Fibroblast of skin of abdomen (primary cell): Measurements from ENCODE around the gene JAML. TPM values are rescaled to one million over a fixed set of nuclear protein-coding genes. Genes with fewer than 3 reads are reported as not detected.
A peak's percentile ranks its signal among the peaks of the same experiment; 100 is the strongest.

Source experiments
- DNase-seq: peaks from one replicate; pipeline ENCODE4 v3.0.0-alpha.2; 2013
- polyA plus RNA-seq, 2 experiments: library from polyadenylated mRNA; unstranded; fragments of 120-200 nt; gene quantifications; one replicate each; pipeline ENCODE4 v1.2.1, GENCODE V29; 2013; ENCODE audit not compliant: insufficient read length in 2 of 2

Gene JAML, protein sequence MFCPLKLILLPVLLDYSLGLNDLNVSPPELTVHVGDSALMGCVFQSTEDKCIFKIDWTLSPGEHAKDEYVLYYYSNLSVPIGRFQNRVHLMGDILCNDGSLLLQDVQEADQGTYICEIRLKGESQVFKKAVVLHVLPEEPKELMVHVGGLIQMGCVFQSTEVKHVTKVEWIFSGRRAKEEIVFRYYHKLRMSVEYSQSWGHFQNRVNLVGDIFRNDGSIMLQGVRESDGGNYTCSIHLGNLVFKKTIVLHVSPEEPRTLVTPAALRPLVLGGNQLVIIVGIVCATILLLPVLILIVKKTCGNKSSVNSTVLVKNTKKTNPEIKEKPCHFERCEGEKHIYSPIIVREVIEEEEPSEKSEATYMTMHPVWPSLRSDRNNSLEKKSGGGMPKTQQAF
- not detected for polyA plus RNA-seq (2013, experiment 1 of 2; ENCODE audit: insufficient read length)
- polyA plus RNA-seq (2013, experiment 2 of 2; ENCODE audit: insufficient read length): not detected

DNA sequence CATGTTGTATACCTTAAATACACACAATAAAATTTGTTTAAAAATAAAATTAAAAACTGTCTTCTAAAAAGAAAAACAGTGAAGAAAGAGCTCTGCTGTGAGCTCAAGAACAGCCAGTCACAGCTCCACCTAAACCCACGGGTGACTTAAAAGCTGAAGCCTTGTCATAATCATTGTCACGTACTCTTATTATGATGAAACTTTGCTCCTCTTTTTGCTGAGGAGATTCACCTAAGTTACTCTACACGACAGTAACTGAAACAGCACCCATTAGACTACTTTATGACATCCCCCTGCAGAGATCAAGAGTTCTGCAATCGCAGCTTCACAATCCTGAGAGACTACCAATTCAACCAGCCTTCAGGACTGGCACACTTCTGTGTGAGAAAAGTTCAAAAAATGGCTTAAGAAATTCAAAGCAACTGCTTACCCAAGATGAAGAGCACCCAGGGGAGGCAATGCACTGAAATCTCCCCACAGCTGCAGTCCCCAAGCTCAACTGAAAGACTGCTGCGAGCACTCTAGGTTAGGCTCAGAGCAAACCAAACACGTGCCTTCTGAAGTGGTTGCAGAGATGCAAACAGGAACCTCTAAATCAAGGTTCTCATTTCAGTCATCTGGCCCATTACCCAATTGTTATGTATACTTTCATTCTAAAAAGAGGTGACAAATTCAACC, at the start of gene JAML:
JAML (minus strand) TSS at position 501 of the 678 bp plus-strand sequence. CDS start 10,145 bp downstream, outside the sequence.
- no peak for DNase-seq

DNA sequence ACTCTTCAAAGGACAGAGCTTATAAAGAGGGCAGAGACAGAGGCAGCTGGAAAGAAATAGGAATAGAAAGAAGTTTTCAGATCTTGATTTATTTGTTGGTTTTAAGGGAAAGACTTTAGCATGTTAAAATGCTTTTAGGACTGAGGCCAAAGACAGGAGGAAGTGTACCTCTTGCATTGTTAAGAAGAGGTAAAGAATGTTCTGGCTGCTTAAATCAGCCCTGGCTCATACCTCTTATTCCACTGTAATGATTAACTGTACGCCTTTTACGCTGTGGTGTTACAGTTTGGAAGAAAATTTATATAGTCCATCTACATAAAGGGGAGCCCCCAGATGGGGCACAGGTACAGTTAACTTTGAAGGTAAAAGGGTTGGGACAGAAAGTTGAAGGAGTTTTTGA, 49.4 kb upstream of the JAML start:
- DNase-seq: no peak

DNA sequence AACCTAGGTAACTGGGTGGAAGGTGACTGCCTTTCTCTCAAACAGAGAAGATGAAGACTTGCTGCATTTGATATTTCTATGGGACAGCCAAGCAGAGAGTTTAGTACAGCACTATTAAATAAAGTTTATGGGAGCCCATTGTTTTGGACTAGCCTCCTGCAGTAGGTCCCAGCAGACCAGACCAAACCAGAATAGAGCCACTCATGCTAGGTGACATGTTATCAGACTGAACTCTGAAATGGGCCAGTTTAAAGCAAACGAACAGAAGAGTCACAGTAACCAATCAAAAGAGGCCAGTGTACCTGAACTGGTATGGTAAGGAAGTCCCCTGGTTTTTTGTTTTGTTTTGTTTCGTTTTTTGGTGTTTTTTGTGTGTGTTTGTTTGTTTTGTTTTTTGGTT, 47.2 kb upstream of the JAML start:
- DNase-seq: no peak

DNA sequence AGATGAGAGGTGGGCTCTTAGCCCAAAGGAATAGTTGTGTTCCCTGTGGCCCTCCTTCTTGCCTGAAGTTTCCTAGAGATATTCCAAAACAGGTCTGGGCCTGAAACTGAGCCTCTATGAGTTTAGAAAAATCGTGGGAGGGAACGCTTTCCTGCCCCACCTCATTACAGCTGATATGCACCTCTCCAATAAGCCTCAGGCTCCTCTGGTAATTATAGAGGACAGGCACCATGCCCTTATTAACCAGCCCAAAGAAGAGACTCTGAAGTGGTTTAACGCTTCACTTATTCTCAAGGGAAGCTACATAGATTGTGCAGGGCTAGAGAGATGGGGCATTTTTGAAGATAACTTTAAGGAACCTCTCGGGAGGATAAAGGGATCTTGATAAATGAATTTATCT, 42.7 kb upstream of the JAML start:
- DNase-seq: no peak

DNA sequence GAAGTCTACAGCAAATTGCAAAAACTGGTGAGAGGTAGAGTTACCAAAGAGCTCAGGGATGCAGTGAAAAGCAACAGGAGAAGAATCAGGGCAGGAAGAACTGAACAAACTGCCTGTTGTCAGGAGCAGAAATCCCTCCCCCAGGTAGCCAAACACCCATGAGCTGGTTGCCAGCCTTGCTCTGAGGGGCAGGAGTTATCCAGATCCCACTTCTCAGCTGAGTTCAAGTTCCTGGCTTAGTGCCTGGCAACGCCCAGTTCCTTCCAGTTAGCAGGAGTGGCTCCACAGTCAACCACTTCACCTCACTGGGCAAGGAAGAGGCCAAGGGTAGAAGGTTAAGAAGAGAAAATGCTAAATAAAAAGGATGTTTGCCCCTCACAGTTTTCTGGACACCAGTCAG, 41.1 kb upstream of the JAML start:
- no peak for DNase-seq

DNA sequence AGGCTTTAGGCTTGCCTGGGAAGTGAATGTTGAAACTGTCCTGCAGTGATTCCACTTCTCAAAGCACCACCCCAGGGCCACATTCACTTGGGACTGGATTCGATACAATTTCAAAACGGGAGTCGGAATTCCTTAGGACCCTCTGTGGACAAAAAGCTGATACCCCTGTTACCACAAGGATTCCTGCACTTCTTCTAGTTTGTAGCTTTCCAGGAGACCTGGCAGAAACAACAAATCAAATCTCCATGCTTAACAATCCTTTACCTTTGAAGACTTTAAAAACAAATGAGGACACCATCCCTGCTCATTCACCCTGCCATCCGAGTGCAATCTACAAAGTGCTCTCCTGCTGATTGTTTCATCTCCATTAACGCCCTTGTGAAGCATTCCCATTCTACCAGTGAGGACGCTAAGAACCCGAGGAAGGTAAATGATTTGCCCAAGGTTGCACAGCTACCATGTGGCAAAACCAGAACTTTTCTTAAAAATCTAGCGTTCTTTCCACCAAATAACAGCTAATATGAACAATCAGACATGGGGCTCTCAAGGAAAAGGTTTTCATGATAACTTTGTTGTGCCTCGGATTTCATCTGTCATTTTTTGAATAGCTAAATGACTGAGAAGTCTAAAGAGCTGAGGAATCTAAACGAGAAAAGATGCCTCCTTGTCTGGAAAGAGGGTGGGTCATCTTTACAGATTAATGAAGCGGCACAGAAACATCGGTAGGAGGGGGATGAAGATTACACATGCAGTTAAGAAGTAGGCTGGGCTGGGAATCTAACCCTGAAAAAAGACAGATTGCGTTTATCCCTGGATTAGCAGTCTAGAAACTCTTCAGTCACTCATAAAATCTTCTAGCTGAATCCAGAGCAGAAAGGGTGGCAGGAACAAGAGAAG, 40.0 kb upstream of the JAML start:
- no peak for DNase-seq

DNA sequence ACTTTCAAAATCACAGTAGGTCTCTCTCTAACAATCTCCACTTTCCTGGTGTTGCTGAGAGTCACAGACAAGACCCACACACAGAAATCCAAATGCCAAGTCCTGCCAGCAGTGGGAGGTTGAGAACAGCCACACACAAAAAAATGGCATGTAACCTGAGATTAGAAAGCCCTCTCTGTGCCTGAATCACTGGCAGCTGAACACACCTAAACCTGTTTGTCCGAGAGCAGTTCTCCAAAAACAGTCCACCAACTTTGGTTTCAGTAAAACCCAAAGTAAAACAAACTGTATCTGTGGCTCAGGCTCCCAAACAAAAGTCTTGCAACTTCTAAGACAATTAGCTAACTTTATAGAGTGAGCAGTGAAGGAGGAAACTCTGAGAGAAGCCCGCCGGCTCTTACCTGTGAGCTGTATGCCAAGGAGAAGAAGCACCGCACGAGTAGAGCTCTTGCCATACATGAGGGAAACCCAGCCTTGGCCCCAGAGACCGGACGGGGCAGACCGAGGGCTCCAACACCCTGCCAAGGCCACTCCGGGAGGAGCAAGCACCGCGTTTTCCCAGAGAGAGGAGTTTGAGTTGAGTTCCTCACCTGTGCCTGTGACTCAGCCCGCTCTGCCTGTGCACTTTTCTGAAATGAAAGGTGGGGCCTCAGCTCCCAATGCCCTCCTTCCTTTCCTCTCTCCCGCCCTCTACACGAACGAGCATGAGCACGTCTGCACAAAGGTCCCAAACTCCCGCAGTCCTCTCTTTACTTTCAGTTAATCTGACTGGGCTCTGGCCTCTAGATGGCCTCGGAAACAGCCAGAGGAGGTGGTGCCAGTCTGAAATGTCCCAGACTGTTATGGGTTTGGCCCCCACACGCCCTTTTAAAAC, 39.1 kb upstream of the JAML start, which contains the start of gene MPZL2:
MPZL2 (minus strand) TSS at position 603 of the 874 bp plus-strand sequence; CDS start at position 459, 144 bp downstream.
- no peak for DNase-seq

DNA sequence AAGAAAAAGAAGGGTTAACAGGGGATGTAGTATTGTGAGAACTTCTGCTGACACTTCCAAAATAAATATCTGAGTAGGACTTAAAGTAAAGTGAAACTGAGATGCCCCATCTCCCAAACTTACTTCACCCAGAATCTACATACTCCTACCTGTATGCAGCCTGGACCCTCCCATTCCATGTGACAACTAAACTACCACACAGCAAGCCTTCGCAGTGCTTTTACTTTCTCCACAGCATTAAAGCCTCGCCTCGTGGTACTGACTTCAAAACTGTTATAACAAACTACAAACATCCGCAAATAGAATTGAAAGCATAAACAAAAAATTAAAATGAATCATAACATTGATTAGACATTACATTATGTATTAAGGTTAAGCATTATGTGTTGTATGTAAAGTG, 38.3 kb upstream of the JAML start:
- no peak for DNase-seq

DNA sequence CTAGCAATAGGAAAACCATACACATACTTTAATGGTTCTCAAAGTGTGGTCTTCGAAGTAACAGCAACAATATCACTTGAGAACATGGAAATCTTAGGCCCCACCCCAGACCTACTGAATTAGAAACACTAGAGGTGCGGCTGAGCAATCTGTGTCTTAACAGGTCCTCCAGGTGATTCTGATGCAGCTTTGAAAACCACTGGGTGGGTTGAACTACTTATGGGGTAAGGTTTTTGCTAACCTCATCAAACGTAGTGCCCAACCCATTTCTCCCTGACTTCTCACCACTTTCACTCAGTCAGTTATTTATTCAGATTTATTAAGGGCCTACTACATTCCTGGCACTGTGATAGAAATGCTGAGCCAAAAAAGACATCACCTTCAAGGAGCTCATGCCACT, 35.5 kb upstream of the JAML start:
- DNase-seq: no peak

DNA sequence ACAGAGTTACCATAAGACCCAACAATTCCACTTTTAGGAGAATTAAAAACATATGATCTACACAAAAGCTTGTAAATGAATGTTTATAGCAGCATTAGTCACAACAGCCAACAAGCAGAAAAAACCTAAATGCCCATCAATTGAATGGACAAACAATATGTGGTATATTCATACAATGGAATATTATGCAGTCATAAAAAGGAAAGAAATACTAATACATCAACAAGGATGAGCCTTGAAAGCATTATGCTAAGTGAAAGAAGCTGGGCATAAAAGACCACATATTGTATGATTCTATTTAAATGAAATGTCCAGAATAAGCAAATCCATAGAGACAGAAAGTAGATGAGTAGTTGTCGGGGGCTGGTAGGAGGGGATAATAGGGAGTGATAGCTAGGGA, 34.3 kb upstream of the JAML start:
- no peak for DNase-seq

DNA sequence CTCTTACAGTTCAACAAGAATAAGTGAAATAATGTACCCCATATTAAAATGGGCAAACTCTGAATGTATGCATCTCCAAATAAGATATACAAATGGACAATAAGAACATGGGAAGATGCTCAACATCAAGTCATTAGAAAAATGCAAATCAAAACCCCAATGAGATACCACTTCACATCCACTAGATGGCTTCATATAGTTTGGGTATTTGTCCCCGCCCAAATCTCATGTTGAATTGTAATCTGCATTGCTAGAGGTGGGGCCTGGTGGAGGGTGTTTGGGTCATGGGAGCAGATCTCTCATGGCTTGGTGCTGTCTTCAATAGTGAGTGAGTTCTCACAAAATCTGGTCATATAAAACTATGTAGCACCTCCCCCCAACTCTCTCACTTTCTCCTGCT, 33.6 kb upstream of the JAML start:
- DNase-seq: no peak

DNA sequence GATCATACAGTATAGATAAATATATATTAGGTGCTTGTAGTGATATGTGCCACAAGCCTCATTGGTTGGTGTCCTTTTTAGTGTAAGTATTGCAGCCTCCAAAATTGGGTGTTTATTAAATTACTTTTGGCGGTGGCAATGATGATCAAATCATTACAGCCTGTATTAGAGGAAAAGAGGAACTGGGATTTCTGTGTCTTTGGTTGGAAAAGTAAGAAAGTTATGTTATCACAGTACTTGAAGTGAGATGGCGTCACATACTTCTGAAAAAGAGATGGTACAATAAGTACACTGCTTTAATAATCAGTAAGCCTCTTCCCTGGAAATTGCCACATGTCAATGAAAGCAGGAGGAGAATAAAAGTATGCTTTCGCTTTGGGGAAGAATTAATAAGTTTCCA, 27.9 kb upstream of the JAML start:
- DNase-seq: no peak

DNA sequence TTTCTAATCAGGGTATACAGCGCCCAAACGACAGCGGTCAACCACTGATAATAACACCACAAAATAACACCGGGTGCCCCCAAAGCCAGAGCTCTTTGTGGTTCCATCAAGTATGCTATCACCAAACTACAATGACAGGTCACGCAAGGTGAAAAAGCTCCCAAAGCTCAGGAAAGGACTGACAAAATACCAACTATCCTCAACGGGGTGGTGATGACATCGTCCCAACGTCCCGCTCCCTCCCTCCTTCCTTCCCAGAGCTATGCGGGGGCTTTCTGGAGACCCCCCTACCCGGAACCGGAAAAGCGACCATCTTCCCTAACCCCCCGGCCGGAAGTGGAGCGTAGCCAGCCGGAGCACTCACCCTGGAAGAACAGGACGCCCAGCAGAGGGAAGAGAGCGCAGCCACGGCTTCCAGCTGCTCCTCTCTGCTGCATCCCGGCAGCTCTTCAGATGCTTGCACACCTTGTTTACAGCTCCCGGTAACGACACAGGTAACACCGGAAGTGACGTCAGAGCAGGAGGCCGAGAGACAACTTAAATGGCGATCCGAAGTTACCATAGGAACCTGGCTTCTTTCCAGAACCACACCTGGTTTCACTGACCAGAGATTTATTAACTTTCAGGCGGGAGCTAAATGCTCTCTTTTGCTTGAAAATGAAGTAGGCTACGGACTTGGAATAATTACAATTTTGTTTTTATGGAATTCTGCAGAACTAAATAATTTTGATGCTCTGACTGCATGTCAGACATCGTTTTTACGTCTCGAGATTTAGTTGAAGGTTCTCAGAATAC, 27.2 kb upstream of the JAML start, which contains the start of gene MPZL3:
MPZL3 (minus strand) TSS at position 508 of the 795 bp plus-strand sequence; CDS start at position 437, 71 bp downstream.
- peak; percentile 70 for DNase-seq

DNA sequence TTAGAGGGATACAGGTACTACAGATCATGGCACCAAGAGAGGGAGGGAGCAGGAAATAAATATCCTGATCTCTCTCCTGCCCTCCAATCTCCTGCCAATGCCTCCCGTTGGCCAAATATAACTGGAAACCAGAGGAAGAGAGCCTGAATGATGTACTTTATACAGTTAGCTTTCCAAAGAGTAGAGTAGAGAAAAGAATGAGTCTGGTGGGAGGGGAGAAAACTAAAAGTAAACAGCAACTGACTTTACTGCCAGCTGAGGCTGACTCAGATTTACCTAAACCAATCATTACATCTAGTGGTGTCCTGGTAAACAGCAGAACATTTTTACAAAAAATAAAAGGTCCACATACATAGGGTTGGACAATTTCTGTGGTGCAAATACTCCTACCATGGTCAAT, 22.2 kb upstream of the JAML start:
- DNase-seq: no peak

DNA sequence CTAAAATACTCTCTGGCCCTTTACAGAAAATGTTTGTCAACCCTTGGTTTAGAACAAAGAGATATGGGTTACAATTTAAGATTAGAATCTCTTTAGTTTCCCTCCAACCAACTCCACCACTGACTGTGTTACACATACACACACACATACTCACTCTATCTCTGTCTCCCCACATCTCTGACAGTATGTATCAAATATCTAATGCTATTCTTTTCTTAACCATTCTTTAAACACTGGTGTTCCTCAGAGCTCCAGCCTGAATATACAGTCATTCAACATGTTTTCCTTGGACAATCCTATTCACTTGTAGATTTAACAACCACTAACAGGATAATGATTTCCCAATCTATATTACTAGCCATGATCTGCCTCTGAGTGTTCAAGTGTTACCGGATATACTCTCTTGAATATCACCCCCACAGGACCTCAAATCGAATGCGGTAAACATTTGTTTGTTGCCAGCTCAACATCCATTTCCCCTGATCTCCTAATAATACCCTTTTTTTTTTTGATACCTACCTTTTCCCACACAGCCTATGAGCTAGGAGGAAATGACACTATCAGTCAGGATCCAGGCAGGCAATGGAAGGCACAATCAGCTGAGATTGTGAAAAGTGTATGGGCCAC, 21.2 kb upstream of the JAML start:
- DNase-seq: no peak

DNA sequence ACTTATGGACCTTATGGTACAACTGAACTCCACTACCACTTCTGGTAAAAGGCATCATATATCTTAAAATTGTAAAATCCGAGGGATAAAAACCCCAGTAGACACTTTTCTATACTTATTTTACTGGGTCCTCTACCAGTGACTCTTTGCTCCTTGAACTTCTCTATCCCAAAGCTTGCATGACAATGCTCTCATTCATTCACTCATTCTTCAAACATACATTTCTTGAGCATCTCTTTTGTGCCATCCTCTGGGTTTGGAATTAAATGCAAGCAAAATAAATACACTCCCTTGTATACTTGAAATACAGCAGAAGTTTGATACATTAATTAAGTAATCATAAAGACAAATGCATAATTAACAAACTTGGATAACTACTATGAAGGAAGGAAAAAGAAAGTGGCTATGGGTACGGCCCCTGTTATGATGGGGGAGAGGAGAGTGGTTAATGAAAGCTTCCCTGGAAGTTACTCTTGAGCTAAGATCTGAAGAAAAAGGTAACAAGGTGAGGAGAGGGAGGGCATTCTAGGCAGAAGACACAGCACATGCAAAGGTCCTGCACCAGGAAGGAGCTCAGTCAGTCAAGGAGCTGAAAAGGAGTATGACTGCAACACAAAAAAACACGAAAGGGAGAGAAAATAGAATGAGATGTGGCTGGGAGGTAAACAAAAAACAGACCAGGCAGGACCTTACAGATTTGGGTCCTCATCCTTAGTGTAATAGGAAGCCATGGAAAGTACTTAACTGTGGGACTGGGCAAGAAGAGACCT, 19.4 kb upstream of the JAML start:
- DNase-seq: no peak

DNA sequence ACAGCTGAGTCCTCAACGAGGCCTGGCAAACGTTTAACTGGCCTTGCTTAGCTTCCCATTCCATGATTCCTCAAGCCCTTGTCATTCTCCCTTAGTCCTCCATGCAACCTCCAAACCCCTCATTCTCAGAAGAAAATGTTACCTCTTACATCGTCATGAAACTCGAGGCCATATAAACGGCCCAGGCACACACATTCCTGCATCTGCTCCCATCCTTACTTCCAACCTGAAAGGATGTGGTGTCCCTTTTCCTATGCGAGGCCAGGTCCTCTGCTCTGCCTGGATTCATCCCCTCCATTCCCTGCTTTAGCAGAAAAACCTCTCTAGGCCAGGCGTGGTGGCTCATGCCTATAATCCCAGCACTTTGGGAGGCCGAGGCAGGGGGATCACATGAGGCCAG, 18.4 kb upstream of the JAML start:
- DNase-seq: no peak

DNA sequence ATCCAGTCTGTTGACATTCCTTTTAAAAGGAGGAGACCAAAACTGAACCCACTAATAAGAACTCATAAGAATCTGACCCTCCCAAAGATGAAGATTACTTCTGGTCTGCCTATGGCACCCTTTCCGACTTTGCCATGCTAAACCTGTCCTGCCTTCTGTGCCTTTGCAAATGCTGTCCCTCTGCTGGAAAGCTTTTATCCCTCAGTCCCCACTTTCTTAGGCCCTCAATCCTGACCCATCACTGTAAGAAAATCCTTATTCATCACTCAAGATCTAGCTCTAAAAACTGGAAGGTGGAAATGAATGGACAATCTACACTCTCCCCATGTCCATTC, 16.9 kb upstream of the JAML start:
- no peak for DNase-seq

DNA sequence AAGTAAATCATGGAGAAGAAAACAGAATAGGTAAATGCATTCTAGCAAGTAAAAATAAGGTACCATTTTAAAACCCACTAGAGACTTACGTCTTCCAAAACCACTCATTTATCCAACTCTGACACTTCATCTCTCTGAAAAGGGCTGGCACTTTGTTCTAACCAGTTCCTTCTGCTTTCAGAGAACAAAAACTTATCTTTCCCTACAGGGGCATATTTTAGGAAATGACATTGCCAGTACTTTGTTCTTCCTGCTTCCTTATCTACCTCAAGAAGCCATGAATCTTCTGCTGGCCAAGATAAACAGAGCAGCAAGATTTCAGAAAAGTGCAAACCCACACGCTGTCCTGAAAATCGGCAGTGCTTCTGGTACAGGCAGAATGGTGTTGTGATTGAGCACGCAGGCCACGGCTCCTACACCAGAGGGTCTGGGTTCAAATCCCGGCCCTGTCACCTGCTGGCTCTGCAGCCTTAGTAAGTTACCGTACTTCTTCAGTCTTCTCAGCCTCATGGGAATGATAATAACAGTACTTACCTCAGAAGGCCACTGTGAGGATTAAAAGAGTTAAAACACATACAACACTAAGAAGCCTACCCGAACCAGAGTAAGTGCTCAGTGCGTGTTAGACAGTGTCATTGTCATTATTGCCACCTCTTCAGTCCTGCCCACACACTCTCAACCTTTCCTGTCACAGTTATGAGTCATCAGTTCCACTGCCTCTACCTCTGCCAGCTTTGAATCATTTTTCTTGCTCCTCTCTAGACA, 16.4 kb upstream of the JAML start:
- DNase-seq: no peak
